Muscle layer of colon (tissue), 2 donors: ENCODE data around the gene RBMY1J.
"Not testable (repeated sequence)": the region's sequence is repeated elsewhere in the genome, so short reads cannot be mapped to it uniquely, and the experiment has no call there.

Experiments
- H3K27ac ChIP-seq: one replicate; pipeline ENCODE4 v1.7.0; 2013; ENCODE audit warnings: low read depth, mild to moderate bottlenecking, low read length, moderate library complexity
- H3K27me3 ChIP-seq, 2 donors: one replicate each; pipeline ENCODE4 v1.7.0; 2013; ENCODE audit warnings: low read length in 2 of 2, mild to moderate bottlenecking in 2 of 2; ENCODE audit not compliant: insufficient read depth in 2 of 2, control insufficient read depth in 1 of 2
- H3K36me3 ChIP-seq: one replicate; pipeline ENCODE4 v1.7.0; 2013; ENCODE audit warnings: mild to moderate bottlenecking, low read length; ENCODE audit not compliant: insufficient read depth
- H3K4me1 ChIP-seq: one replicate; pipeline ENCODE4 v1.7.0; 2013; ENCODE audit warnings: mild to moderate bottlenecking, low read length; ENCODE audit not compliant: insufficient read depth
- H3K4me3 ChIP-seq, 2 donors: one replicate each; pipeline ENCODE4 v1.7.0; 2013; ENCODE audit warnings: low read length in 2 of 2, low read depth in 1 of 2, mild to moderate bottlenecking in 1 of 2, moderate library complexity in 1 of 2
- H3K9ac ChIP-seq: one replicate; pipeline ENCODE4 v1.7.0; 2013; ENCODE audit warnings: low read length
- H3K9me3 ChIP-seq: one replicate; pipeline ENCODE4 v1.7.0; 2013; ENCODE audit warnings: mild to moderate bottlenecking, low read length
- donor health status: abdominal sarcoma.
- donor health status: Adenocarcinoma of cecum.

RBMY1J gene

DNA sequence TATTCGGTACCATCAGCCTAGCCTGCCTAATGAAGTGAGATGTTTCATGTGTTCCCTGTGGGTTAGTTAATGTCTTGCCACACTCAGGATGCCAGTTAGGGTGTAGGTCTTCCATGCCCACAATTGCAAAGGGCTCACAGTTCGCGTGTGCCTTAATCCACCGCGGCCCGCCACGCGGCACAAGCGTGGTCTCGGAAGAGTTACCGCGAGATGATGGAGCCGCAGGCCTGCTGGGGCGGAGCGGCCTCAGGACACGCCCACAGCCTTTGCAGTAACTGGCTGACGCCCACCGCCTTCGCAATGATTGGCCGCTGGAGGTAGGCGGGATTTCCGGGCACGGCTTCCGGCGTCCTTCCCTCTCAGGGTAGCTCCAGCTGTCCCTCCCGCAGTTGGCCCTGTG, at the start of gene RBMY1J:
Gene RBMY1J (plus strand): TSS at position 301 of the 400 bp plus-strand sequence. CDS start 2,038 bp downstream, outside the sequence.
- H3K27ac ChIP-seq, H3K4me1 ChIP-seq, H3K9ac ChIP-seq, H3K27me3 ChIP-seq, H3K36me3 ChIP-seq, H3K9me3 ChIP-seq, H3K4me3 ChIP-seq: not testable (repeated sequence)

DNA sequence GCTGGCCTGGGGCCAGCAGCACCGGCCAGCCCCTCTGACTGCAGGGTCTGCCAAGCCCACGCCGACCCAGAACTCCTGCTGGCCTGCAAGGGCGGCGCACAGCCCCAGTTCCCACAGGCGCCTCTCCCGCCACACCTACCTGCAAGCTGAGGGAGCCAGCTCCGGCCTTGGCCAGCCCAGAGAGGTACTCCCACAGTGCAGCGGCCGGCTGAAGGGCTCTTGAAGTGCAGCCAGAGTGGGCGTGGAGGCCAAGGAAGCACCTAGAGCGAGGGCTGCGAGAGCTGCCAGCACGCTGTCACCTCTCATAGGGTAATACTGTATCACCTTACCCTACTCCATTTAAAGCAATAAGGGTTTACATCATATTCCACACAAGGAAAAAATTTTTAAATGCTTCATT, 35.8 kb upstream of the RBMY1J start:
- Histone ChIP-seq H3K27me3 (no peaks in the 10 kb centered on the region), H3K9me3 (no peaks in the 10 kb centered on the region), H3K27ac (no peak overlapping the region), H3K9ac (no peak overlapping the region), H3K36me3 (no peaks in the 10 kb centered on the region), H3K4me1 (no peaks in the 10 kb centered on the region), H3K4me3 (no peak overlapping the region)

DNA sequence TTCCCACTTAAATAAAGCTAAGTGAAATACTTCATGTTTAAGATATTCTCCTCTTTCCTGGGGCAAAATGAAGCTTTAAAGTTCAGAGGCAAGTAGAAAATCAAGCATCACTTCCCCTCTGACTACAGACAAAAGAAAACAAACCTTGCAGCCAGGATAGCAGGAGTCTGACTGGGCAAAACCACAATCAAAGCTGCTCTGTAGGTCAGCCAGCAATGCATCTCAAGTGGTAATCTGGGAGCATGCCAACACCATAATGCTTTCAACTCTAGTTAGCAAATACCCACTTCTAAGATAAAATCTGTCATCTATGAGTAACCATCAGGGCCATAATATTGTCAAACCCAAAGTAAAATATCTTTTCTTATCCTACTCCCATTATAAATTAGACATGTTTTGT, 32.6 kb upstream of the RBMY1J start:
- Histone ChIP-seq H3K27me3 (no peaks in the 10 kb centered on the region), H3K27ac (no peak overlapping the region), H3K36me3 (no peaks in the 10 kb centered on the region), H3K4me3 (no peak overlapping the region), H3K4me1 (no peaks in the 10 kb centered on the region), H3K9me3 (no peaks in the 10 kb centered on the region), H3K9ac (no peak overlapping the region)

DNA sequence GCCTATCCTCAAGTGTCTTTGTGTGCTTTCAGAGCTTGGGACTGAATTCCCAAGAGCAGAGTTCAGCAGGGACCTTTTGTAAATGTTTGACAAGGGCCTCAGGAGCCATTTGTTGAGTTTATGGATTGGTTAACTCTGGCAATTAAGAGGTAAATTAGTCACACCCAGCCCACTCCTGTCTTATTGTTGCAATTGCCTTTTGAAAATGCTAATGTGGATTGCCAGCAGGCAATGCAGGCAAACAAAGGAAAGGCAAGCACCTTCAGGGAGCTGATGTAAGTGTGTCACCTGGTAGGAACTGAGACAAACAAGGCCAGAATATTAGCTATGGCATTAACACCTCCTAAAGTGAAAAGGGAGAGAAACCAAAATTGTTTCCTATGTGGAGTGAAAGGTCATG, 29.7 kb upstream of the RBMY1J start:
- Histone ChIP-seq H3K36me3 (no peaks in the 10 kb centered on the region), H3K27me3 (no peaks in the 10 kb centered on the region), H3K27ac (no peak overlapping the region), H3K4me3 (no peak overlapping the region), H3K9me3 (no peaks in the 10 kb centered on the region), H3K9ac (no peak overlapping the region), H3K4me1 (no peaks in the 10 kb centered on the region)

DNA sequence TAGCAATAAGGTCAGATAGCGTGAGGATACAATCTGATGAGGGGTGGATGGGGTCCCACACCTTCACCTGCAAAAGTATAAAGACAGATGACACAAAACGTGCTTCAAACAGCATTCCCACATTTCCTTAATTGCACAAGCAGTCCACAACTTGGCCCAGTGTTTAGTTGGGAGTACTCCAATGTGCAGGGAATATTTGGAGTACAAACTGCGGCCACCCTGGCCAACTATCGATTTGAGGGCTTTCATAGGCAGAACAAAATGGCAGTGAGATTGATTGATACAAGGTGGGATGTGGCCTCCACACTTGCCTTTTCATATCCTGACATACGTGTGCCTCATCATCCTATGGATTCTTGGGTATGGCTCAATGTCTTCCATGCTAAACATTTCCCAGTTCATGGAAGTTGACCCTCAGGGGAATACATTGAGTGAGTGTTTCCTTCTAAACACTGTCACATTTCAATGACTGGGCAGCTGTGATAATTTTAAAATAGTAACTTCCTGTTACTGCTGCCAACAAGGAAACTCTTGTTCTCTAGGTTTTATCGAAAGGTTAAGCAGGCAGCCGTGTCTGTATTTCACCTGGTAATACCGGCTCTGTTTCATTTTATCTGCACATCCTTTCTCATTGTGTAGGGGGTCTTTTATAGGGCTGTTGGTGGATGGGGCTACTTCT, 41.6 kb downstream of the RBMY1J start:
- not testable (repeated sequence) for H3K27ac ChIP-seq, H3K4me3 ChIP-seq

DNA sequence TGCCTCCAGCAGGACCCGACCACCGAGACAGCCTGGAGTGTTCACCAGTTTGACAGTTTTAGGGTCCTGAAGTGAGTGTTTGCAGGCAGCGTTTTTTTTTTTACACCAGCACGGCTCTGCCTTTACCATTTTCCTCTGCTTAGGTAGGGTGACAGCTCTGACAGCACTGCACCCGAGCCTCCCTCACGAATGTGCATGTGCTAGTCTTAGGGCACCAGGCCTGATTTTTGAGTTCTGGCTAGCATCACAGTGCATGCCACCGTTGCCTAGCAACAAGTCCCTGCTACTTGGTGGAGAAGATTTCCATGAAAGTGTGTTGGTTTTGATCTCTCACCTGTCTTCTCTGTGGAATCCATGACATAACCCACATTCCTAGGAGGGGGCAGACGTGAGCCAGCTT, 52.3 kb downstream of the RBMY1J start:
- not testable (repeated sequence) for H3K9ac ChIP-seq, H3K27ac ChIP-seq, H3K4me3 ChIP-seq, H3K27me3 ChIP-seq, H3K36me3 ChIP-seq, H3K9me3 ChIP-seq, H3K4me1 ChIP-seq

More for the DNA sequence above, 41.6 kb downstream of the RBMY1J start:
- not testable (repeated sequence) for H3K4me1 ChIP-seq, H3K36me3 ChIP-seq, H3K9me3 ChIP-seq, H3K27me3 ChIP-seq, H3K9ac ChIP-seq

DNA sequence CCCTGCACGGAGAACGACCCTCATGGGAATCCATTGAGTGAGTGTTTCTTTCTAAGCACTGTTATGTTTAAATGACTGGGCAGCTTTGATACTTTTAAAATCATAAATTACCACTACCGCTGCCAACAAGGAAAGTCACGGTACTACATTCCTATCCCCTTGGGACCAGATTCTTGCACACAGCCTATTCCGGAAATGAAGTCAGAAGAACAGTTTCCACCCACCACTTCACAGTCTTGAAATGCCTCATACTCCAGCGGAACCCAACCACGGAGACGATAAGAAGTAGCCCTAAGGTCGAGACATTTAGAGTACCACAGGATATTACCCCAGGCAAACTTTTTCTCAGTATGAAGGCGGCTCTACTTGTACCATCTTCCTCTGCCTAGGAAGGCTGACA, 58.8 kb downstream of the RBMY1J start:
- not testable (repeated sequence) for H3K27me3 ChIP-seq, H3K36me3 ChIP-seq, H3K4me3 ChIP-seq, H3K4me1 ChIP-seq, H3K27ac ChIP-seq, H3K9ac ChIP-seq, H3K9me3 ChIP-seq
